Bone marrow (tissue), 2 donors: ENCODE measurements around the gene ETS1.

Source experiments
- DNase-seq, 2 donors: peaks; one replicate each; lab custom pipeline; 2025; lab: John Stamatoyannopoulos, UW

The ETS1 gene

DNA sequence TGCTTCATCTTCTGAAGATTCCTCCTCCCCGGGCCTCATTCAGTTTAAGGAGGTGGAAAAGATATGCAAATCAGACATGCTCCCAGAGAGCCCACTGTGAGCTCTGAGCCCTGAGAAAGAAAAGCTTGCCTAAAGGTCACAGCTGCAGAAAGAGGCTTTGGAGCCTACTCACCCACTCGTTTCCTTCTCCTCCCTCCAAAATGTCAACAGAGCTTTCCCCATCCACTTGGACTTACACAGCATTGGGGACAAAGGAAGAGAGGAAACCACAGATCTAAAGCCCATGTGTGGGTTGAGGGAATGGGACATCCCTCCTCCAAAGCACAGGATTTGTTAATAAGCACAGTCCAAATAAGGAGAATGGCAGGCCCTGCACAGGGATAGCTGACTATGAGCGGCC is 158.4 kb downstream of the ETS1 start:
- no peak for DNase-seq

DNA sequence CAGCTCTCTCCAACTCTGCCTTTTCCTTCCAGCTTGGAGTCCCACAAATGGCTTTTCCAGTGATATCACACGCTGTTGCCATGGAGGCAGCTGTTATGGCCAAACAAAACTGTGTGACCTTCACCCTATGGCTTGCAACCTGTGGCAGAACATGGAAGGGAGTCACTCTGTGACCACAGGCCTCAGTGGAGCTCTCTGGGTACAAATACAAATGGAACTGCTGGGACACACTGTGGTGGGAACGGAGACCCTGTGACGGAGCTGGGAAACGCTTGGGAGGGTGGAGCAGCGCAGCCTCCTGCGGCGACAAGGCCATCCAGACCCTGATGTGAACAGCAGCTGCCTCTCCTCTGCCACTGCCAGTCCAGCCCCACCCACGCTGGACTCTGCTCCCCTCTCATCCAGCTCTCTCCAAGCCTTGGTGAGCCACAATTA is 162.5 kb downstream of the ETS1 start:
- DNase-seq = no peak

DNA sequence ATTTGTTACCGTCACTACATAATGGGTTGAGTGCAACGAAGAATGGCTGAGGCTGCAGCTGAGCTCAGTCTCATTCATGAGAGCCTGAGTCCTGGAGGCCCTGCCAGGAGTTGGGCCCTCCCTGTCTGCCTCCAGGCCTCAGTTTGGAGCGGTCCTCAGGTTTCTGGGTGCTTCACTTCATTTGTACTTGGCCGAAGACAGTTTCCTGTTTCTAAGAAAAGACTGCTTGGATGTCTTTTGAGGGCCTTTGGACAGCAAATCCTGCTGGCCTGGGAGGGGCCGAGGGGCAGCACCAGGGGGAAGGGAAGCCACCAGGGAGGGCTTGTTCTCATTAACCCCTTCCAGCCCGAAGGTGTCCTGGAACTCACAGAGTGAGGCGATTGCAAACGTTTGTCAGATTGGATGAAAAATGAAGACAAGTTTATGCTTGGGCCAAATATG is 163.1 kb downstream of the ETS1 start:
- DNase-seq = no peak

DNA sequence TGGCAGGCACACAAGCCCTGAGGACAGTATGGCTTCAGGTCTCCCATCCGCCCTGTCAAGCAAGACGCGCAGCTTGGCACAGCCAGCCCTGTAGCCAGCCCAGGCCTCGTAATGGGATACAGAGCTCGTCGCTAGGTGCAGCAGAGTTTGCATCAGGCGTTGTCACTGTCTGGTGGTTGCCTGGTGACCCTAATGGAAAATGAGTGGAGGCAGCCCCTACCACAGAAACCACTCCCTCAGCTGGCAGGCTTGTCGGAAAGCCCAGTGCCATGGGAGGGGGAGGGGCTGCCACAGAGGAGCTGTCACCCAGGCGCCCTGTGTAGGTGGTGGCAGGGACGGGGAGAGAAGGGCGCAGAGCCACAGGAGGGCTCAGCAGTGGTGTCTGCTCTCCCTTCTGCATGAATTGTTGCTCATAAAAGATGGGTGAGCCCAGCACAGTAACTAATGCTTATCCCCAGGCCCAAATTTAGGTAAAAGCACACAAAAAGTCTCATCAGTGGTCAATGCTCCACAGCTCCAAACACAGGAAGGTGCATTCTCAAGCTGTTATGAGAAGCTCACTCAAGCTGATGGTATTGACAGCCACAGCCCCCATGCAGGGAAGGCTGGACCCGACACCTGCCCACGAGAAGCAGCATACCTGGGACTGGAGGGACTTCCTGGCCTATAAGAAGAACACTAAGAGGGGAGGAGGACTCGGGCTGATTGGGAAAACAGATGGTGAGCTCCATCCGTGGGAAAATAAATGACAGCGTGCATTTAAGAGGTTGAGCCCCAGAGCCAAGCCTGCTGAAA is 164.6 kb downstream of the ETS1 start:
- no peak for DNase-seq

DNA sequence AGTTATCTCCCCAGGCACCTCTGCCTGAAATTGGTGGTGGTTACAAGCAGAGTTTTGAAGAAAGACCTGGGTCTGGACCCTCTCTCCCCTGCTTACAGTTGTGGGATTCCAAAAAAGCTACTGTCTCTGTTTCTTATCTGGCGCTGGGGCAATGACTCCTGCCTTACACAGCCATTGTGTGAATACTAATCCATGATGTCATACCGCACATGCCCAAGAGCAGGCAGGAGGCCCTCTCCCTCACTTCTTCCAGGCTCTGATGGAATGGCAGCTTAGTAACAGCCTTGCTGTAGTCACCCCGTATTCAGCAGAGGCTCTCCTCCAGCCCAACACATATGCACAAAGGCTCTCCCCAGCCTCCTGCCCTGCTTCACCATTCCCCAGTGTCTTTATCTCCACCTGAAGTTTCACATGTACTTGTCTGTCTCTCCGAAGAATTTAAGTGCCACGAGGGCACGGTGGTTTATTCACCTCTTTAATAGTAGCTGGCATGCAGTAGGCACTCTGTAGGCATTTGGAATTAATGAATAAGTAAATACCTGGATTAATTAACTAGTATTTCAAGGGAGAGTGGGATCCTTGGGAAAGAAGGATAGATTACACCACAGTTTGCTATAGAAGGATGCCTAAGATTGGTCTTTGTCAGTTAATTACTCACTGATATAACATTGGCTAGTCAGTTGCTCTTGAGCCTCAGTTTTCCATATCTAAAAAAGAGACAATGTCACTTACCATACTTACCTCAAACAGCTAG is 165.6 kb downstream of the ETS1 start:
- DNase-seq = no peak

DNA sequence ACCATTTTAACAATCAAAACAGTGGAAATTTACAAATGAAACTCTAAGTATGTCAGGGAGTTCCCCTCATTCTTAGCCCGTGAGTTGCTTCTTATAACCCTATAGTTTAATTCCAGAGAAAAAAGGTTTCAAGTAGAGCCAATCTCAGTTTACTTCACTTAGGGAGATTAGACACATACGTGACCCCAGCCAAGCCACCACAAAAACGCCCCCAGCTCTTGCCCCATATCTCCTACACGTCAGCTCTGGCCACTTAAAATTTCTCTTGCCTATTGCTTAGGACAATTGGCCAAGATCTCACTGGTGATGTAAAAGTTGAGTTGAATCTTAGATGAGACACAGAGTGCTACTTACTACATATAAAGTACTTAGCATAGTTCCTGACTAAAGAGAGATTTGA is 166.4 kb downstream of the ETS1 start:
- no peak for DNase-seq

DNA sequence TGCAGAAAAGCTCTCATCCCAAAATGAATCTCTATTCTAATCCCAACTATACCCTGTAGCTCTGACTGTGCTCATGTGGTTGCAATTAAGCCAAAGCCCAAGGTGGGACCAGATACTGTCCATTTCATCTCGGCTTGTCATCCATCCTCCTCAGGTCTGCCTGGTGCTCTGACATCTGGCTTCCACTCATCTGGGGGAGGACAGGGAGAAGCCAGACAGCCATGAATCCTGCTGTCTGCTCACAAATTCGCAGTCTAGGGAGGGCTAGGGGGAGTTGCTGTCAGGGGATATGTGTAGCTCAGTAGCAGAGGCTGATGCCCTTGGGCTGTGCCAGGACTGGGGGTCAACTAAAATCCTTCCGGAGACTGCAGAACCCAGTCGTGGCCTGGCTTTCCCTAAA is 167.1 kb downstream of the ETS1 start:
- DNase-seq = no peak

DNA sequence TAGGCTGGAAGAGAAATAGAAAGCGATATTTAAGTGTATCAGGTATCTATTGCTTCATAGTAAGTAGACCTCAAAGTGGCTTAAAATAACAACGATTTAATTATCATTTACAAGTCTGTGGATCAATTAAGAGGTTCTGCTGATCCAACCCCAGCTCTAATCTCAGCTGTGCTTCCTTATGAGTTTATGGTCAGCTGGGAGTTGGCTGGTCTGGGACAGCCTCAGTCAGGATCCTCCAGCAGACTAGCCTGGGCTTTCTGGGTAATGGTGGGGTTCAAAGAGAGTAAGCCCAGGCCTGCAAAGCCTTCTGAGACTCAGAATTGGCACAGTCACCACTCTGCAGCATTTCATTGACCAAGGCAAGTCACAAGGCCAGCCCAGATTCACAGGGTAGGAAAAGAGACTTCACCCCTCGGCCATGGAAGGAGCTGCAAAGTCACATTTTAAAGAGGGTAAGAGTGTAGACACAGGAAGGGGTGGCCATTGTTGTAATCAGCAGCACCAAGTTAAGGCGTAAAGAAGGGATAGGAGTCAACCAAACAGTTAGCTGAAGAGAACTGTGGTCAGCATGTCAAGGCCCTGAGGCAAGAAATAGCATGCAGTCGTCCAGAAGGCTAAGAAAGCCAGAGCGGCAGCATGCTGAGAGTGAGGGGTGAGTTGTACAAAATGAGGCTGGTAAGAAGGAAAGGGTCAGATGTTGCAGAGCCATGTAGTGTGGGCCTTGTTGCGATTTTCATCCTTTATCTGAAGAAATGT is 168.2 kb downstream of the ETS1 start:
- no peak for DNase-seq

DNA sequence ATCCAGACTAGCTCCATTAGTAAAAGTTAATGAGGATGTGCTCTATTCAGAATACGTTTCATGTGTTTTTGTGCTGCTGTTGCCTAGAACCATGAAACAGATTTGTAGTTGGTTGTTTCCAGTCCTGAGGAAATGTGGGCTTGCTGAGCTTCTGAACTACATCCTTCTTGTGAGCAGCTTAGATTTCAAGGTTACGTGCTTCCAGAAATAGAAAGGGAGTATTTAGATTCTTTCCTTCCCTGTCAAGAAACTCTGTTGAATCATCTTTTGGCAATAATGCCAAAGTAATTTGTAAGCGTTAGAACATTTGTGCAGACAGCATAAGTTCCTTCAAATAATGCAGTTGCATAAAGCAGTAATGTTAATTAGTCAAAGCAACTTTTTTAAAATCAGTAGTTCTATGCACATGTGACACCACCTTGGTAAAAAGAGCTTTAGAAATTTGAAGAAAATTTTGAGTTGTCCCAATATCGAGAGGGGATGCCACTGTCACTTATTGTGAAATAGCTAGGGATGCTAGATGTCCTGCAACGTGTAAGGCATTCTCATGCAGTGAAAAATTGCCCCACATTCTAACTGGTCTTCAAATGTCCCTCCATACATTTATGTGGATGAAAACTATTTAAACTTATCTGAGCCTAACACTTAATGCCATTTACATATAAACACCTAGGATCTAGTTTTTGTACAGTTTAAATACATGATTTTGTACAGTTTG is 169.6 kb downstream of the ETS1 start:
- peak in 1 of 2 donors; percentile 75 for DNase-seq

DNA sequence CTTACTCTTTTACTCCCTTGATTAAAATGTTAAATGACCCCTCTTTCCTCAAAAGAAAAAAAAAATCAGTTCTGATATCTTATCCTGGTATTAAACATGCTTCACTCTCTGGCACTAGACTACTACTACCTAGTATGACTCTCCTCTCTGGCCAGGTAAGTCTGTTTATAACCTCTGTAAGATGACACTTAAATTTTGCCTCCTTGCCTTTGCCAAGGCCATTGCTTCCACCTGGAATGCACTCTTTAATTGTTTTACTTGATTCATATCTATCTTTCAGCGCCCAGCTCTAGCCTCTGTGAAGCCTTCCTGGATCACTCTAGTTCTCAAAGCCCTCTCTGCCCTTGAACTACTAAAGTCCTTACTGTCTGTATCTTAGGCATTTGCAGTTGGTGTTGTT is 170.4 kb downstream of the ETS1 start:
- DNase-seq = no peak

DNA sequence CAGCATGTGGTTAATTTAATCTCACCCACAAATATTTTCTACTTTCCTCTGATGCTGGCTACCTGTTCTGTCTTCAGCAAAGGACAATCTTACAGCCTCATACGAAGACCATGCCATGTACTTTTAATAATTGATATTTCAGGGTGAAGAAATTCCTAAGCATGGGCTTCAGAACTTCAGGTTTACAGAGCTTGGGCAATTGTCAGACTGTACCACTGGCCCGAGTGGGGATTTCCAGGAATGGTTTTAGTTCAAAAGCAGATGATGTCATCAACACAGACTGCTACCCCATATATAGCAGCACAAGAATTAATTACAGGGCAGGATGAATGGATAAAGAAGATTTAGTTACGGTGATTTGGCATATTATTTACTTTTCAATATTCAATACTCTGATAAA is 171.8 kb downstream of the ETS1 start:
- DNase-seq = no peak

DNA sequence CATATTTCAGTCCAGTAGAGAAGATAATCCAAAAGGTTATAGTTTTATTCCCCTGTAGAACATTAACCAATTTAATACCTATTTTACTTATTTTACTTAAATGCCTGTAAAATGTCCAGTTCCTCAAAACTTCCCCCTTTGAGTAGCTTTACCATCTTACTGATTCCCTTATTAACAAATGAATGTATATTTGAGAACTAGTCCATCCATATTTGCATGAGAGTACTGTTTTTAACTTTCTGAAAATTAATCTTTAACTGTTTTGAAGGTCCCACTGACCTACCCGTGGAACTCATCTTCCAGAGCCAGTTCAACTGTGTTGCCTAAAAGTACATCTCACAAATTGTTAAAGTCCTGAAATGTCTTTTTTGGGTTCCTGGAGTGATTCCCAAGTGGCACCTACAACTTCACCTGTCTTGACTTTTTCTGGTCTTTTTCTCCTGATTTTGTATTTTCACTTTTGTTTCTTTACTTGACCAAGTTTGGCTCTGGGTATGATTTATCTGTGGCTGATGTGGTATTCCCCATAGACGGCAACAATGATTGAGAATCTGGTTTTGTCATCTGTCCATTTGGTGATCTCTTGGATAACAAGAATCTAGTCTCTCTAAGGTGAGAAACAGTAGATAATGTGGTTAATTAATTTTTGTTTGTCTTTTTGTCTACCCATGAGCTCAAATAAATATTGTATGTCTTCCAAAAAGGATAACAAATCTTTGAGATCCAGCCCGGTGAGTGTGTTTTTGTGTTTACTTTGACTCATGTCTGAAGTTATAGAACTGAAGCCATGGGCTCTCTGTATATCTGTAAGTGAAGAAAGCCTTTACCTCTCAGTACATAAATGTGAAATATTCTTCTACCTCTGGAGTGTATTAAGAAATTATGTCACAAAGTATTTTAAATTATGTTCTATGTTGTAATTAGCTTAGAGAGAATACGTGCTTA is 174.2 kb downstream of the ETS1 start:
- no peak for DNase-seq

DNA sequence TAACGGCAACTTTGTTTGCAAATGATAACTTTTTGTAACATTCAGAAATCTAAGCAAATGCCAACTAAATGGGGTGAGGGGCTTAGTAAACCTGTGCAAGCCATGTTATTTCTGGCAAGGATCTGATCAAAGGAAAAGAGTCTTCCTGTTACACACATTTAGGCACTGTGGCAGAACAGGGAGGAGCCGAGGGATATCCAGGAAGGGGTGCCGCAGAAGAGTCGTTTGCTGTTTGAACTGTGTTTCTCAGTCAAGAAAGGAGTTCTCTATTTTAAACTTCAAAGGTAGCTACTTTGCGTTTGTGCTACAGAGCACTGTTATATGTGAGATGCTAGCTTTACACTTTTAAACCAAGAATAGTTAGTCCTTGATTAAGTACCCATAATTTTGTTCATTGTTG is 175.5 kb downstream of the ETS1 start:
- no peak for DNase-seq

DNA sequence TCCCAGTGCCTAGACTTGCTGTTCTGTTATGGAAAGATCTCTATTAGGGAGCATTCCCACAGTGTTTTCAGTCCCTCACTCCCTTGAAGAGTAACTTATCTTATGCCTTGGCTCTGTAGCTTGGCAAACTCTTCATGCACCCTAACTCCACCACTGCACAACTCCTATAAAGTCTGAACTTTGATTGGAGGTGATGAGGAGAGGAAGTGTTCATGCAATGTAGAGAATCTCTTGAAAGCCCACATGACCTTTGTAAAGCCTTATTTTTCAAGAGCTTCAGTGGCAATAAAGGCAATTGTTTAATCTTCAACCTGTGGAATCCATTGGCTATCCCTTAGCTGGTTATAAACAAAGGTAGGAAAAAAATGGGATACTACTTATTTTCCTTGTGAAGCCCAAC is 176.2 kb downstream of the ETS1 start:
- no peak for DNase-seq

DNA sequence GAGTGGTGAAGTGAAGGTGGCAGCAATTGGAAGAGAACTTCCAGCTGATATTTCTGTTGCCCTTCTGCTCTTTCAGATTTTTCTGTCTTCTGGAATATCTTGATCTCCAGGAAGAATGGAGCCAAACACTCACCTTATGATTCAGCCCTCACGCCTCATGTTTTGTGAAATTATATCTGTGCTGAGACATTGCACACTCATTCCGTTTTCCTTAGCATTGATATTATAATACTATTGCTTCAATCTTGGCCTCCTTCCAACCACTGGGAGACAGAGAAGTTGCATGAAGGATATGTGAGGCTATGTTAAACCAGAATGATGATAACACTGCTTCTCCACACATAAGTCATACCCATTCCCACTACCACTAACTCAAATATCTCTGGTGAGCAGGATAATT is 177.9 kb downstream of the ETS1 start:
- DNase-seq = no peak
